GM18909 (cell line): ENCODE measurements around the gene RARRES2.
"Not testable (repeated sequence)": the region's sequence is repeated elsewhere in the genome, so short reads cannot be mapped to it uniquely, and the experiment has no call there.

Experiments used
- ATAC-seq: cut with Tn5 transposase; IDR thresholded peaks from one replicate; pipeline ENCODE4 v1.9.1; 2021; ENCODE audit warnings: mild to moderate bottlenecking; ENCODE audit not compliant: unreplicated experiment, poor library complexity

RARRES2 gene

GRCh38 chr7:150304499-150305258 lies 36.8 kb downstream of the RARRES2 start:
- not testable (repeated sequence) for ATAC-seq

GRCh38 chr7:150302908-150303310 lies 38.5 kb downstream of the RARRES2 start:
- ATAC-seq = not testable (repeated sequence)

- not testable (repeated sequence) for ATAC-seq
Measured at GRCh38 chr7:150297978-150298377, 43.5 kb downstream of the RARRES2 start.

- ATAC-seq = not testable (repeated sequence)
Measured at GRCh38 chr7:150296802-150297201, 44.6 kb downstream of the RARRES2 start.

GRCh38 chr7:150295614-150296013 lies 45.8 kb downstream of the RARRES2 start:
- ATAC-seq = not testable (repeated sequence)

GRCh38 chr7:150295027-150295426 lies 46.4 kb downstream of the RARRES2 start:
- not testable (repeated sequence) for ATAC-seq

- not testable (repeated sequence) for ATAC-seq
Measured at GRCh38 chr7:150290317-150290716, 51.1 kb downstream of the RARRES2 start.

- not testable (repeated sequence) for ATAC-seq
Measured at GRCh38 chr7:150288816-150289215, 52.6 kb downstream of the RARRES2 start.
